GM23248 (cell line): Measurements from ENCODE around the gene GCM1.

ENCODE experiments used
- EZH2 ChIP-seq: fragments of 200-600 bp; sonication (generic); IDR thresholded peaks from 2 replicates; pipeline ENCODE4 v1.6.1; 2018; ENCODE audit warnings: antibody characterized with exemption, mild to moderate bottlenecking; ENCODE audit not compliant: insufficient read depth, poor library complexity, severe bottlenecking
- EZH2phosphoT487 ChIP-seq: fragments of 200-600 bp; sonication (generic); IDR thresholded peaks from 2 replicates; pipeline ENCODE4 v1.6.1; 2018; ENCODE audit warnings: antibody characterized with exemption, moderate library complexity, mild to moderate bottlenecking, low read depth; ENCODE audit not compliant: insufficient read depth

- TF ChIP-seq EZH2 (no peak), EZH2phosphoT487 (no peak)
Observed at GRCh38 chr6:53112871-53113270, 35.8 kb downstream of the GCM1 start.
